Right cardiac atrium (tissue), 5 donors: ENCODE data around the gene PPDPF. TPM values are rescaled to one million over a fixed set of nuclear protein-coding genes. Genes with fewer than 3 reads are reported as not detected.
A peak's percentile ranks its signal among the peaks of the same experiment; 100 is the strongest.

ENCODE experiments used
- ATAC-seq, 2 donors: fragments of 200-7000 bp; cut with Tn5 transposase; one replicate each; pipeline versions ENCODE4 v1.8.0 to v1.9.1; 2020; ENCODE audit warnings: moderate library complexity in 2 of 2, mild to moderate bottlenecking in 1 of 2
- DNase-seq, 3 donors: peaks; one replicate each; pipeline ENCODE4 v3.0.0-alpha.2; 2020
- H3K27ac ChIP-seq: one replicate; pipeline ENCODE4 v1.5.1; 2013; ENCODE audit warnings: mild to moderate bottlenecking, low read length, control low read depth, moderate library complexity
- H3K27me3 ChIP-seq: one replicate; pipeline ENCODE4 v1.6.1; 2013; ENCODE audit not compliant: control insufficient read depth, insufficient read depth
- H3K4me1 ChIP-seq: one replicate; pipeline ENCODE4 v1.6.1; 2013; ENCODE audit warnings: low read length; ENCODE audit not compliant: control insufficient read depth, insufficient read depth
- H3K4me3 ChIP-seq: one replicate; pipeline ENCODE4 v1.5.1; 2013; ENCODE audit warnings: low read length, control low read depth
- H3K9me3 ChIP-seq: one replicate; pipeline ENCODE4 v1.6.1; 2013; ENCODE audit warnings: low read length; ENCODE audit not compliant: control insufficient read depth
- WGBS: extraction: QIAGEN DNeasy Blood & Tissue Kit; methylation state at CpG from one replicate; pipeline ENCODE4 v1.1.7; 2013; 5-methylcytosine and 5-hydroxymethylcytosine counted together
- intact Hi-C, 4 donors: fragments of 100-400 bp; cut with DNase I; formaldehyde crosslinking; loops; one replicate each; pipeline versions ENCODE4 v1.11.0 to v1.14.0; 2022 to 2023
- polyA plus RNA-seq: library from polyadenylated mRNA; stranded (reverse); fragments of 200-250 nt; gene quantifications from one replicate; pipeline ENCODE4 v1.2.3, GENCODE V29; 2013
- total RNA-seq, 4 donors: library from RNA; stranded (reverse); fragmentation: NEBNext Ultra II Directional; extraction: Animal tissue kit (Norgen Biotek cat#: 25700); gene quantifications; one replicate each; pipeline ENCODE4 v1.2.1, GENCODE V29; 2021
- donor health status: healthy with polysubstance abuse.
- donor health status: DM: no; HTN: yes; CAD: no.
- donor health status: DM: no; HTN: no; CAD: no.
- donor health status: DM: no; HTN: yes; CAD: no; lungs with severe emphysema.
- donor health status: DM: yes; HTN: yes; CAD: no.

PPDPF gene
- total and polyA plus RNA-seq, 5 donors = 143 to 276 (median 236) TPM

DNA sequence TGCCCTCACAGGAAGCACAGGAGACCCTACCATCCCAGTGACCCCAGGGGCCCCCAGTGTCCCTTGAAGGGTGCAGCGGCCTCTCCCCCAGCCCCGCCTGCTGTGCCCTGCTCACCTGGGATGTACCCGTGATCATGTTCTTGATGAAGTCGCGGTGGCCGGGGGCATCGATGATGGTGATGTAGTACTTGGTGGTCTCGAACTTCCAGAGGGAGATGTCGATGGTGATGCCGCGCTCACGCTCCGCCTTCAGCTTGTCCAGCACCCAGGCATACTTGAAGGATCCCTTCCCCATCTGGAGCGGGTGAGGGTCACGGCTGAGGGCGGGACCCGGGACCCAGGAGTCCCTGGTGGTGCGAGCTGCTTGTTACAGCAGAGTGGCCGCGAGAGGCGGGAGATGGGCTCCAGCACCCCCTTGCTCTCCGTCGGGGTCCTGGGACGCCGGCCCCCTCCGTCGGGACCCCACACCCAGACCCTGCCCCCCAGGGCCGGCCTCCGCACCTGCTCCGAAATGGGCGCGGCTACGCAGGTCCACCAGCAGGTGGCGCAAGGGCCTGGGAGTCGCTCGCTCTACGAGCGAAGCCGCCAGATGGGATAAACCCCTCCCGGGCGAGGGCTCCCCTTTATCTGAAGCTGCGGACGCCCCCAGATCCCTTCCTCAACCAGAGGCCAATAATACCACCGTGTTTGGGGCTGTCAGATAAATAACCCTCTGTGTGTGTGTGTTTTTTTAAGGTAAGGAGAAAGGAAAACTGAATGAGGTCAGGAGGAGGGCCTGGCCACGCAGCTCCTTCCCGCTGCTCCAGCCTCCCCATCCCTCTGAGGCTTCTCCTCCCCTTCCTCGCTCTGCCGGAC lies 24.6 kb upstream of the PPDPF start:
- intact Hi-C loops = no loop called here
- DNase-seq (peak; percentile 73 to 90 (median 88)), ATAC-seq (peak; percentile 36 to 38)
- Histone ChIP-seq H3K4me3 (peak overlapping the region; percentile 71), H3K27me3 (no peaks in the 10 kb centered on the region), H3K9me3 (no peaks in the 10 kb centered on the region), H3K27ac (no peak overlapping the region), H3K4me1 (peaks cover 3% of the 10 kb centered on the region)
- WGBS = 23% methylated on average over 48 of the region's 48 CpGs

GRCh38 chr20:63496596-63497120 lies 23.9 kb upstream of the PPDPF start:
- Histone ChIP-seq H3K4me3 (peak overlapping the region; percentile 71), H3K27ac (peak overlapping the region; percentile 15), H3K4me1 (peaks cover 3% of the 10 kb centered on the region), H3K9me3 (no peaks in the 10 kb centered on the region), H3K27me3 (no peaks in the 10 kb centered on the region)
- WGBS = 59% methylated on average over 16 of the region's 16 CpGs
- DNase-seq (peak; percentile 14 to 66 (median 34)), ATAC-seq (peak; percentile 1)
- intact Hi-C loops = no loop called here

GRCh38 chr20:63497138-63497945 lies 23.2 kb upstream of the PPDPF start:
- intact Hi-C loops = no loop called here
- Histone ChIP-seq H3K4me3 (peak overlapping the region; percentile 71), H3K4me1 (peaks cover 3% of the 10 kb centered on the region), H3K27ac (peak overlapping the region; percentile 53), H3K27me3 (no peaks in the 10 kb centered on the region), H3K9me3 (no peaks in the 10 kb centered on the region)
- 65% methylated on average over 20 of the region's 20 CpGs for WGBS
- DNase-seq (peak in 2 of 3 donors; percentile 68 to 82), ATAC-seq (peak; percentile 29 to 38)

GRCh38 chr20:63497946-63498935 lies 22.3 kb upstream of the PPDPF start:
- Histone ChIP-seq H3K4me1 (peaks cover 3% of the 10 kb centered on the region), H3K4me3 (peak overlapping the region; percentile 71), H3K27ac (peak overlapping the region; percentile 53), H3K9me3 (no peaks in the 10 kb centered on the region), H3K27me3 (no peaks in the 10 kb centered on the region)
- ATAC-seq (peak; percentile 30 to 56), DNase-seq (peak; percentile 63 to 84 (median 72))
- intact Hi-C loops = no loop called here
- WGBS = 5% methylated on average over 60 of the region's 60 CpGs

- Histone ChIP-seq H3K4me3 (peak within 1 kb of the TSS; percentile 71), H3K4me1 (peaks cover 3% of the 10 kb centered on the region), H3K9me3 (no peaks in the 10 kb centered on the region), H3K27me3 (no peaks in the 10 kb centered on the region), H3K27ac (peak within 1 kb of the TSS; percentile 53)
- under 1% methylated on average over 57 of the region's 58 CpGs for WGBS
- intact Hi-C loops = no loop called here
- DNase-seq (peak; percentile 58 to 89 (median 85)), ATAC-seq (peak in 1 of 2 donors; percentile 1)
These were observed 21.6 kb upstream of the PPDPF start, which contains the start of gene EEF1A2 for GRCh38 chr20:63498960-63499337. Gene EEF1A2, minus strand, starts transcription at chr20:63499083. Its CDS starts 1,320 bp downstream, at chr20:63497763.

DNA sequence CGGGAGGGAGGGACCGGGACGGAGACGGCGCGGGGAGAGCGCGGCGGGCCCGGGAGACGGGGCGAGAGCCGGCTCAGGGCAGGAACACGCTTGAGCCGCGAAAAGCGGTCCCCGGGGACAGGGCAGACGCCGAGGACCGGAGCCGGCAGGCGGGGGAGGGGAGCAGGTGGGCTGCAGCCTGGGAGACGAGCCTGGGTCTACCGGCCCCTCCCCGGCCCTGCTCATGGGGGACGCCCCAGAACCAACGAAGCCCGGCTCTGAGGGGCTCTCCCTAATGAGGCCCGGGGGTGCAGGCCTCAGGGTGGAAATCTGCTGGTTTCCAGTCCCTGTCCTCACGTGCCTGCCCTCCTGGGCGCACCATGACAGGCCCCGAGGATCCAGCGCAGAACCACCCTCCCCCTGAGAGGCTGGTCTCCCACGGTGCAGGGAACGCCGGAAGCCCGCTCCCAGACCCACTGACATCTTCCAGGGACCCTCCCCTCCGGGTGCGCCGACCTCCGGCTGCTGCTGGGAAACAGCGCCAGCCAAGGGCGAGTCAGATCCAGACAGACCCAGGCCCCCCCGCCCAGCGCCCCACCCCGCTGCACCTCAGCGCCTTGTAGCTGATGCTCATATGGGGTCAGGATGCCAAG lies 21.1 kb upstream of the PPDPF start:
- no peaks in the 10 kb centered on the region for H3K27me3 ChIP-seq
- peak overlapping the region; percentile 42 for H3K27ac ChIP-seq
- 9% methylated on average over 48 of the region's 48 CpGs for WGBS
- no peak for ATAC-seq
- peaks cover 3% of the 10 kb centered on the region for H3K4me1 ChIP-seq
- no peaks in the 10 kb centered on the region for H3K9me3 ChIP-seq
- peak in 2 of 3 donors; percentile 62 for DNase-seq
- intact Hi-C loops = no loop called here
- H3K4me3 ChIP-seq = peak overlapping the region; percentile 71

GRCh38 chr20:63500151-63500901 lies 20.2 kb upstream of the PPDPF start:
- H3K27me3 ChIP-seq = no peaks in the 10 kb centered on the region
- intact Hi-C loops = no loop called here
- H3K4me3 ChIP-seq = no peak overlapping the region
- peaks cover 3% of the 10 kb centered on the region for H3K4me1 ChIP-seq
- DNase-seq (peak in 1 of 3 donors; percentile 51), ATAC-seq (no peak)
- H3K27ac ChIP-seq = peak overlapping the region; percentile 66
- WGBS = 60% methylated on average over 24 of the region's 24 CpGs
- H3K9me3 ChIP-seq = peaks cover 2% of the 10 kb centered on the region

GRCh38 chr20:63500902-63501817 lies 19.4 kb upstream of the PPDPF start:
- 77% methylated on average over 27 of the region's 27 CpGs for WGBS
- DNase-seq = peak in 2 of 3 donors; percentile 30 to 41
- peak overlapping the region; percentile 66 for H3K27ac ChIP-seq
- intact Hi-C loops = no loop called here
- ATAC-seq = no peak
- H3K4me3 ChIP-seq = no peak overlapping the region
- no peaks in the 10 kb centered on the region for H3K27me3 ChIP-seq
- peaks cover 8% of the 10 kb centered on the region for H3K9me3 ChIP-seq
- H3K4me1 ChIP-seq = peaks cover 3% of the 10 kb centered on the region
